IMR-90 (cell line): ENCODE results near the gene VAV3. TPM values are rescaled to one million over a fixed set of nuclear protein-coding genes. Genes with fewer than 3 reads are reported as not detected.

Experiments used
- ATAC-seq: fragments of 200-7000 bp; cut with Tn5 transposase; 2 replicates; pipeline ENCODE4 v1.9.1; 2020; ENCODE audit warnings: low read depth, mild to moderate bottlenecking, moderate library complexity
- BruUV-seq: library from RNA; stranded (reverse); fragments of 400-500 nt; replicated peaks from 2 replicates; lab custom pipeline; 2021; lab: Mats Ljungman, UMichigan
- CTCF ChIA-PET: fragments of 300-600 bp; formaldehyde crosslinking; extraction: SDS; loops from one replicate; lab custom pipeline; 2021; ENCODE audit warnings: antibody characterized with exemption; lab: Yijun Ruan, JAX
- POLR2A ChIA-PET: fragments of 300-600 bp; sonication (Branson Sonifier 250); formaldehyde crosslinking; loops from one replicate; lab custom pipeline; 2022; ENCODE audit warnings: antibody characterized with exemption; ENCODE audit not compliant: unreplicated experiment; lab: Charles Lee
- DNase-seq: peaks from one replicate; pipeline ENCODE4 v3.0.0; 2013
- H2AFZ ChIP-seq: replicated peaks from 2 replicates; pipeline ENCODE3; 2013; ENCODE audit warnings: low read length, mild to moderate bottlenecking; ENCODE audit not compliant: poor library complexity
- H2AK5ac ChIP-seq: 2 replicates; pipeline ENCODE4 v1.6.1; 2013; ENCODE audit warnings: low read depth, low read length, inconsistent platforms
- H2AK9ac ChIP-seq: replicated peaks from 2 replicates; pipeline ENCODE3; 2013; ENCODE audit warnings: mild to moderate bottlenecking, low read depth, low read length, moderate library complexity; ENCODE audit not compliant: poor library complexity
- H2BK120ac ChIP-seq: 2 replicates; pipeline ENCODE4 v1.6.1; 2013; ENCODE audit warnings: low read depth, low read length, inconsistent platforms
- H2BK15ac ChIP-seq: 3 replicates; pipeline ENCODE4 v1.6.1; 2013; ENCODE audit warnings: low read depth, low read length, inconsistent platforms
- H2BK20ac ChIP-seq: 2 replicates; pipeline ENCODE4 v1.6.1; 2013; ENCODE audit warnings: low read depth, mild to moderate bottlenecking, inconsistent platforms, low read length, moderate library complexity
- H2BK5ac ChIP-seq: 2 replicates; pipeline ENCODE4 v1.6.1; 2013; ENCODE audit warnings: mild to moderate bottlenecking, low read depth, low read length, inconsistent platforms; ENCODE audit not compliant: poor library complexity, severe bottlenecking
- H3K14ac ChIP-seq: replicated peaks from 2 replicates; pipeline ENCODE4 v1.6.1; 2013; ENCODE audit warnings: low read depth, low read length, inconsistent platforms
- H3K18ac ChIP-seq: 2 replicates; pipeline ENCODE4 v1.6.1; 2013; ENCODE audit warnings: low read depth, low read length, control low read depth
- H3K23ac ChIP-seq: 2 replicates; pipeline ENCODE4 v1.6.1; 2013; ENCODE audit warnings: low read depth, low read length, inconsistent platforms
- H3K27ac ChIP-seq: 2 replicates; pipeline ENCODE4 v1.5.1; 2013; ENCODE audit warnings: mild to moderate bottlenecking, control low read depth, low read length; ENCODE audit not compliant: insufficient read depth
- H3K27me3 ChIP-seq: 2 replicates; pipeline ENCODE4 v1.6.1; 2013; ENCODE audit warnings: low read length; ENCODE audit not compliant: control insufficient read depth, insufficient read depth
- H3K36me3 ChIP-seq: 2 replicates; pipeline ENCODE4 v1.6.1; 2013; ENCODE audit warnings: low read length, mixed read lengths; ENCODE audit not compliant: control insufficient read depth, insufficient read depth
- H3K4ac ChIP-seq: 2 replicates; pipeline ENCODE4 v1.6.1; 2013; ENCODE audit warnings: low read depth, low read length, inconsistent platforms
- H3K4me1 ChIP-seq: 2 replicates; pipeline ENCODE4 v1.6.1; 2013; ENCODE audit warnings: low read length, mixed read lengths; ENCODE audit not compliant: control insufficient read depth, insufficient read depth
- H3K4me2 ChIP-seq: 2 replicates; pipeline ENCODE4 v1.6.1; 2013; ENCODE audit warnings: low read depth, mild to moderate bottlenecking, control low read depth, low read length, moderate library complexity
- H3K4me3 ChIP-seq: 2 replicates; pipeline ENCODE4 v1.5.1; 2013; ENCODE audit warnings: low read depth, mild to moderate bottlenecking, control low read depth, low read length, moderate library complexity; ENCODE audit not compliant: insufficient read depth
- H3K56ac ChIP-seq: 2 replicates; pipeline ENCODE4 v1.6.1; 2013; ENCODE audit warnings: low read length, inconsistent platforms; ENCODE audit not compliant: insufficient read depth; ENCODE audit errors: extremely low read depth
- H3K79me1 ChIP-seq, 2 experiments: 2 replicates each; pipeline ENCODE4 v1.6.1; 2013; ENCODE audit warnings: low read length in 2 of 2, inconsistent platforms in 1 of 2, low read depth in 1 of 2
- H3K9ac ChIP-seq: 2 replicates; pipeline ENCODE4 v1.6.1; 2013; ENCODE audit warnings: low read depth, low read length, control low read depth
- H3K9me1 ChIP-seq: 2 replicates; pipeline ENCODE4 v1.6.1; 2013; ENCODE audit warnings: low read length, inconsistent platforms; ENCODE audit not compliant: insufficient read depth
- H3K9me3 ChIP-seq: 2 replicates; pipeline ENCODE4 v1.6.1; 2013; ENCODE audit warnings: low read length; ENCODE audit not compliant: control insufficient read depth, insufficient read depth
- H4K20me1 ChIP-seq: 2 replicates; pipeline ENCODE4 v1.6.1; 2013; ENCODE audit warnings: low read length, inconsistent platforms; ENCODE audit not compliant: insufficient read depth
- H4K5ac ChIP-seq: 2 replicates; pipeline ENCODE4 v1.6.1; 2013; ENCODE audit warnings: mild to moderate bottlenecking, low read depth, low read length, control low read depth
- H4K8ac ChIP-seq, 2 experiments: 2 replicates each; pipeline ENCODE4 v1.6.1; 2013; ENCODE audit warnings: low read depth in 2 of 2, low read length in 2 of 2, control low read depth in 1 of 2, inconsistent platforms in 1 of 2
- H4K91ac ChIP-seq: 2 replicates; pipeline ENCODE4 v1.6.1; 2013; ENCODE audit warnings: low read depth, low read length, inconsistent platforms; ENCODE audit not compliant: insufficient read depth
- BHLHE40 ChIP-seq: fragments of 150-350 bp; IDR thresholded peaks from 2 replicates; pipeline ENCODE4 v1.6.1; 2016; ENCODE audit warnings: mild to moderate bottlenecking, low read depth, low read length
- CEBPB ChIP-seq: IDR thresholded peaks from 2 replicates; pipeline ENCODE4 v1.6.1; 2012; ENCODE audit warnings: low read depth, low read length, improper control_type of control experiment
- CHD1 ChIP-seq: IDR thresholded peaks from 2 replicates; pipeline ENCODE4 v1.6.1; 2012; ENCODE audit warnings: low read depth, low read length, improper control_type of control experiment
- FOS ChIP-seq: fragments of 150-350 bp; IDR thresholded peaks from 2 replicates; pipeline ENCODE4 v1.6.1; 2016; ENCODE audit warnings: low read depth, low read length
- MAFK ChIP-seq: IDR thresholded peaks from 2 replicates; pipeline ENCODE4 v1.6.1; 2012; ENCODE audit warnings: low read depth, low read length, improper control_type of control experiment
- MAZ ChIP-seq: IDR thresholded peaks from 2 replicates; pipeline ENCODE4 v1.6.1; 2012; ENCODE audit warnings: low read depth, mild to moderate bottlenecking, low read length, improper control_type of control experiment, moderate library complexity, borderline replicate concordance
- MXI1 ChIP-seq: IDR thresholded peaks from 2 replicates; pipeline ENCODE4 v1.6.1; 2012; ENCODE audit warnings: low read depth, mild to moderate bottlenecking, low read length, moderate library complexity, borderline replicate concordance
- NFE2L2 ChIP-seq: fragments of 150-350 bp; IDR thresholded peaks from 2 replicates; pipeline ENCODE4 v1.6.1; 2016; ENCODE audit warnings: low read depth, mild to moderate bottlenecking, low read length
- POLR2A ChIP-seq: IDR thresholded peaks from 2 replicates; pipeline ENCODE4 v1.6.1; 2012; ENCODE audit warnings: mild to moderate bottlenecking, low read depth, low read length
- RAD21 ChIP-seq: IDR thresholded peaks from 2 replicates; pipeline ENCODE4 v1.6.1; 2012; ENCODE audit warnings: low read length, improper control_type of control experiment
- RCOR1 ChIP-seq: IDR thresholded peaks from 2 replicates; pipeline ENCODE4 v1.6.1; 2012; ENCODE audit warnings: mild to moderate bottlenecking, low read length, improper control_type of control experiment; ENCODE audit not compliant: insufficient replicate concordance
- RFX5 ChIP-seq: IDR thresholded peaks from 2 replicates; pipeline ENCODE4 v1.8.0; 2012; ENCODE audit warnings: low read depth, mild to moderate bottlenecking, low read length, moderate library complexity
- SMC3 ChIP-seq: fragments of 150-350 bp; IDR thresholded peaks from 2 replicates; pipeline ENCODE4 v1.6.1; 2016; ENCODE audit warnings: low read depth, mild to moderate bottlenecking, antibody characterized with exemption, low read length, moderate library complexity
- WGBS, 2 experiments: methylation state at CpG; one replicate each; pipeline versions ENCODE4 v1.1.5 to v1.1.7; 2013; ENCODE audit warnings: missing lambda C conversion rate in 2 of 2; ENCODE audit not compliant: insufficient read length in 1 of 2; ENCODE audit errors: extremely low coverage in 2 of 2; 5-methylcytosine and 5-hydroxymethylcytosine counted together
- dilution Hi-C: fragments of 300-500 bp; cut with HindIII; formaldehyde crosslinking; loops from one replicate; pipeline ENCODE4 v1.14.3; 2018; ENCODE audit warnings: low sequenced_read_pairs; ENCODE audit not compliant: unreplicated experiment
- in situ Hi-C: fragments of 300-500 bp; cut with MboI; formaldehyde crosslinking; loops from 3 replicates; pipeline ENCODE4 v1.14.3; 2019; ENCODE audit warnings: low sequenced_read_pairs, inconsistent platforms, mixed read lengths
- intact Hi-C: fragments of 100-400 bp; cut with micrococcal nuclease; formaldehyde crosslinking; loops from 2 replicates; pipeline ENCODE4 v1.10.0; 2022
- polyA plus RNA-seq, 3 experiments: library from polyadenylated mRNA; depleted of rRNA; stranded (reverse); fragments of >200 nt; gene quantifications; 2 replicates each; pipeline ENCODE4 v1.2.3, GENCODE V29; 2012; ENCODE audit warnings: low replicate concordance in 1 of 3
- total RNA-seq: library from RNA; depleted of rRNA; stranded (reverse); fragments of >200 nt; gene quantifications from 2 replicates; pipeline ENCODE4 v1.2.3, GENCODE V29; 2012
- TF ChIP-seq, protein P1 (sequence below): conservative IDR thresholded peaks from 2 replicates; pipeline ENCODE4 v1.5.1; 2012; ENCODE audit warnings: mild to moderate bottlenecking, low read depth, low read length, improper control_type of control experiment
- TF ChIP-seq, protein P2 (sequence below): fragments of 150-350 bp; IDR thresholded peaks from 2 replicates; pipeline ENCODE4 v1.6.1; 2016; ENCODE audit warnings: low read depth, mild to moderate bottlenecking, low read length, moderate library complexity, borderline replicate concordance
- TF ChIP-seq, protein P3 (sequence below): fragments of 150-350 bp; IDR thresholded peaks from 2 replicates; pipeline ENCODE4 v1.6.1; 2017; ENCODE audit warnings: mild to moderate bottlenecking, antibody characterized with exemption, low read length, low read depth

The VAV3 gene
- total and polyA plus RNA-seq, 2 of the 4 experiments (the other 2 are of a cell fraction), result 0.12 to 0.18 TPM

DNA sequence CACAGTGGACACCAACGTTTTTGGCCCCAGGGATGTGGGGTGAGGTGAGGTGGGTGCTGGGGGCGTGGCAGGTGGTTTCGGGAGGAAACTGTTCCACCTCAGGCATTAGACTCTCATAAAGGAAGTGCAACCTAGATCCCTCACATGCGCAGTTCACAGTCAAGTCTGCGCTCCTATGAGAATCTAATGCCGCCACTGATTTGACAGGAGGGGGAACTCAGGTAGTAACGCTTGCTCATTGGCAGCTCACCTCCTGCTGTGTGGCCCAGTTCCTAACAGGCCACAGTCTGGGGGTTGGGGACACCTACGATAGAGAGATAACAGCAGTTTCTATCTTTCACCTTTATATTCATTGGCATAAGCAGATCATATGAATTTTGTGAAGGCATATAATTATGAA is 347.1 kb downstream of the VAV3 start:
- H4K20me1 ChIP-seq, result no peaks in the 10 kb centered on the region
- H3K18ac ChIP-seq, result no peak overlapping the region
- no peak overlapping the region for H2BK5ac ChIP-seq
- ChIA-PET CTCF (no interaction called here), POLR2A (no interaction called here)
- H2BK20ac ChIP-seq, result no peak overlapping the region
- H2AK5ac ChIP-seq, result no peak overlapping the region
- WGBS, 2 experiments, result 100% methylated on average over 1 of the region's 8 CpGs; no CpG with 5 or more reads in 1 of the 2 experiments
- in situ Hi-C loops, result no loop called here
- H3K79me1 ChIP-seq, result no peaks in the 10 kb centered on the region
- no peaks in the 10 kb centered on the region for H3K36me3 ChIP-seq
- no peak overlapping the region for H3K14ac ChIP-seq
- no peaks in the 10 kb centered on the region for H3K27me3 ChIP-seq
- H3K4me1 ChIP-seq, result no peaks in the 10 kb centered on the region
- H3K56ac ChIP-seq, result no peak overlapping the region
- H3K9me1 ChIP-seq, result no peaks in the 10 kb centered on the region
- DNase-seq, result no peak
- dilution Hi-C loops, result no loop called here
- H2AFZ ChIP-seq, result no peak overlapping the region
- H3K4ac ChIP-seq, result no peak overlapping the region
- no peak overlapping the region for H2BK15ac ChIP-seq
- H4K8ac ChIP-seq, result no peak overlapping the region
- no peaks in the 10 kb centered on the region for H3K9me3 ChIP-seq
- BruUV-seq, result no TSS peak
- intact Hi-C loops, result no loop called here
- no peak for ATAC-seq
- no peak overlapping the region for H2AK9ac ChIP-seq
- H3K9ac ChIP-seq, result no peak overlapping the region
- H4K5ac ChIP-seq, result no peak overlapping the region
- TF ChIP-seq RCOR1 (no peak), POLR2A (no peak), MAZ (no peak), RFX5 (no peak), CHD1 (no peak), NFE2L2 (no peak), MAFK (no peak), BHLHE40 (no peak), FOS (no peak), CEBPB (no peak), MXI1 (no peak), SMC3 (no peak), RAD21 (no peak)
- TF ChIP-seq, protein P1, sequence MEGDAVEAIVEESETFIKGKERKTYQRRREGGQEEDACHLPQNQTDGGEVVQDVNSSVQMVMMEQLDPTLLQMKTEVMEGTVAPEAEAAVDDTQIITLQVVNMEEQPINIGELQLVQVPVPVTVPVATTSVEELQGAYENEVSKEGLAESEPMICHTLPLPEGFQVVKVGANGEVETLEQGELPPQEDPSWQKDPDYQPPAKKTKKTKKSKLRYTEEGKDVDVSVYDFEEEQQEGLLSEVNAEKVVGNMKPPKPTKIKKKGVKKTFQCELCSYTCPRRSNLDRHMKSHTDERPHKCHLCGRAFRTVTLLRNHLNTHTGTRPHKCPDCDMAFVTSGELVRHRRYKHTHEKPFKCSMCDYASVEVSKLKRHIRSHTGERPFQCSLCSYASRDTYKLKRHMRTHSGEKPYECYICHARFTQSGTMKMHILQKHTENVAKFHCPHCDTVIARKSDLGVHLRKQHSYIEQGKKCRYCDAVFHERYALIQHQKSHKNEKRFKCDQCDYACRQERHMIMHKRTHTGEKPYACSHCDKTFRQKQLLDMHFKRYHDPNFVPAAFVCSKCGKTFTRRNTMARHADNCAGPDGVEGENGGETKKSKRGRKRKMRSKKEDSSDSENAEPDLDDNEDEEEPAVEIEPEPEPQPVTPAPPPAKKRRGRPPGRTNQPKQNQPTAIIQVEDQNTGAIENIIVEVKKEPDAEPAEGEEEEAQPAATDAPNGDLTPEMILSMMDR, result no peak
- TF ChIP-seq, protein P2, sequence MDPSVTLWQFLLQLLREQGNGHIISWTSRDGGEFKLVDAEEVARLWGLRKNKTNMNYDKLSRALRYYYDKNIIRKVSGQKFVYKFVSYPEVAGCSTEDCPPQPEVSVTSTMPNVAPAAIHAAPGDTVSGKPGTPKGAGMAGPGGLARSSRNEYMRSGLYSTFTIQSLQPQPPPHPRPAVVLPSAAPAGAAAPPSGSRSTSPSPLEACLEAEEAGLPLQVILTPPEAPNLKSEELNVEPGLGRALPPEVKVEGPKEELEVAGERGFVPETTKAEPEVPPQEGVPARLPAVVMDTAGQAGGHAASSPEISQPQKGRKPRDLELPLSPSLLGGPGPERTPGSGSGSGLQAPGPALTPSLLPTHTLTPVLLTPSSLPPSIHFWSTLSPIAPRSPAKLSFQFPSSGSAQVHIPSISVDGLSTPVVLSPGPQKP, result no peak
- TF ChIP-seq, protein P3, sequence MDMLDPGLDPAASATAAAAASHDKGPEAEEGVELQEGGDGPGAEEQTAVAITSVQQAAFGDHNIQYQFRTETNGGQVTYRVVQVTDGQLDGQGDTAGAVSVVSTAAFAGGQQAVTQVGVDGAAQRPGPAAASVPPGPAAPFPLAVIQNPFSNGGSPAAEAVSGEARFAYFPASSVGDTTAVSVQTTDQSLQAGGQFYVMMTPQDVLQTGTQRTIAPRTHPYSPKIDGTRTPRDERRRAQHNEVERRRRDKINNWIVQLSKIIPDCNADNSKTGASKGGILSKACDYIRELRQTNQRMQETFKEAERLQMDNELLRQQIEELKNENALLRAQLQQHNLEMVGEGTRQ, result no peak
- no peak overlapping the region for H4K91ac ChIP-seq
- no peak overlapping the region for H3K4me3 ChIP-seq
- H3K4me2 ChIP-seq, result no peak overlapping the region
- H3K27ac ChIP-seq, result no peak overlapping the region
- H2BK120ac ChIP-seq, result no peak overlapping the region
- H3K23ac ChIP-seq, result no peak overlapping the region
